Nephron (organoid): Measurements from ENCODE around the gene OTUB1.
A peak's percentile ranks its signal among the peaks of the same experiment; 100 is the strongest.

Source experiments
- H3K27ac Mint-ChIP-seq, 3 experiments: 2 replicates each; pipeline ENCODE4 v1.8.0; 2020; ENCODE audit warnings: mixed read lengths in 3 of 3, mild to moderate bottlenecking in 2 of 3, moderate library complexity in 1 of 3
- H3K27me3 Mint-ChIP-seq: 2 replicates; pipeline ENCODE4 v1.8.0; 2021; ENCODE audit warnings: low read depth, mild to moderate bottlenecking, moderate library complexity, mixed read lengths
- H3K36me3 Mint-ChIP-seq: 2 replicates; pipeline ENCODE4 v1.8.0; 2020; ENCODE audit warnings: low read depth, mixed read lengths
- H3K4me1 Mint-ChIP-seq: 2 replicates; pipeline ENCODE4 v1.8.0; 2020; ENCODE audit warnings: mixed read lengths
- H3K4me3 Mint-ChIP-seq, 3 experiments: 2 replicates each; pipeline ENCODE4 v1.8.0; 2020; ENCODE audit warnings: mild to moderate bottlenecking in 3 of 3, mixed read lengths in 3 of 3, moderate library complexity in 2 of 3
- H3K9me3 Mint-ChIP-seq: 2 replicates; pipeline ENCODE4 v1.8.0; 2020; ENCODE audit warnings: mixed read lengths
- TF ChIP-seq, protein P1 (sequence below), 3 experiments: fragments of 200-600 bp; sonication (generic); IDR thresholded peaks; one replicate each; pipeline ENCODE4 v1.5.0; 2021; ENCODE audit warnings: antibody characterized with exemption in 3 of 3; ENCODE audit not compliant: unreplicated experiment in 3 of 3

Gene OTUB1

DNA sequence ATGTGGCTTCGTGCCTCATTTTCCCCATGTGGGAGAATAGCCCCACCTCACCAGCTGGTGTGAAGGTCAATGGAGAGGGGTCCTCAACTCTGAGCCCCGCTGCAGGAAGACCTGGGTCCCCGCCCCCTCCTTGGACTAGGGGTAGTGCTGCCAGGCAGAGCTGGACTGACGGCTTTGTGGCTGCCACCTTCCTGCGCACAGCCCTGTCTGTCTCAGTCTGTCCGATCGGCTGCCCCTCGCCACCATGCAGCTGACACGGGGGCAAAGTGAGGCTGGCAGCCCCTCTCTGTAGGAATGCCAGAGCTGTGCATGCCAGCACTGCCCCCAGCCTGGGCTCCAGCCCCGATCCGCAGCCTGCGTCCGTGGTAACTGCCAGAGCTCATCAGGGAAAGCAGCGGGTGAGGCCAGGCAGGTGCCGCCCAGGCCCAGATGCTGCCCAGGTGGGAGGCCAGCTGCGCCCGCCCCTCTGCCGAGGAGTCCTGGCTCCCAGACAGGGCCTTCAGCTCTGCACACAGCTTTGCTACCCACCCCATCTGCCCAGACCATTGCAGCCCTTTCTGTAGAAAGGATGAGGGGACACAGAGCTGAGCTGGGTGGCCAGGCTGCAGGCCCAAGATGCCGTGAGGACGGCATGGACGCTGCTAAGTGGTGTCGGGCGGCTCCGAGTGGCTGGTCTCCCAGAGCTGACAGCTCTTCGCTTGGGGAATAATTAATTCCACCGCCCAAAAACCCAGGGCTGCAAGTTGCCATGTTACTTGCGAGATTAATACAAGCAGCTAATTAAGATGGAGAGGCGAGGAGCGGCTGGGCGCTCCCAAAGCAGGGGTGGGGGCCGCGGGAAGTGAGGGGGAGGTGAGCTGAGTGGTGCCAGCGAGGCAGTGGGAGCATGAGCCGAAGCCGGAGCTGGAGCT lies 30.0 kb downstream of the OTUB1 start:
- no peaks in the 10 kb centered on the region for H3K4me1 Mint-ChIP-seq
- no peaks in the 10 kb centered on the region for H3K36me3 Mint-ChIP-seq
- TF ChIP-seq, protein P1, sequence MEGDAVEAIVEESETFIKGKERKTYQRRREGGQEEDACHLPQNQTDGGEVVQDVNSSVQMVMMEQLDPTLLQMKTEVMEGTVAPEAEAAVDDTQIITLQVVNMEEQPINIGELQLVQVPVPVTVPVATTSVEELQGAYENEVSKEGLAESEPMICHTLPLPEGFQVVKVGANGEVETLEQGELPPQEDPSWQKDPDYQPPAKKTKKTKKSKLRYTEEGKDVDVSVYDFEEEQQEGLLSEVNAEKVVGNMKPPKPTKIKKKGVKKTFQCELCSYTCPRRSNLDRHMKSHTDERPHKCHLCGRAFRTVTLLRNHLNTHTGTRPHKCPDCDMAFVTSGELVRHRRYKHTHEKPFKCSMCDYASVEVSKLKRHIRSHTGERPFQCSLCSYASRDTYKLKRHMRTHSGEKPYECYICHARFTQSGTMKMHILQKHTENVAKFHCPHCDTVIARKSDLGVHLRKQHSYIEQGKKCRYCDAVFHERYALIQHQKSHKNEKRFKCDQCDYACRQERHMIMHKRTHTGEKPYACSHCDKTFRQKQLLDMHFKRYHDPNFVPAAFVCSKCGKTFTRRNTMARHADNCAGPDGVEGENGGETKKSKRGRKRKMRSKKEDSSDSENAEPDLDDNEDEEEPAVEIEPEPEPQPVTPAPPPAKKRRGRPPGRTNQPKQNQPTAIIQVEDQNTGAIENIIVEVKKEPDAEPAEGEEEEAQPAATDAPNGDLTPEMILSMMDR (IDR thresholded peaks at IDR 0.05; ENCODE audit: unreplicated experiment in 3 of 3): no peak
- H3K9me3 Mint-ChIP-seq: no peaks in the 10 kb centered on the region
- no peak overlapping the region for H3K27ac Mint-ChIP-seq
- no peak overlapping the region for H3K4me3 Mint-ChIP-seq
- H3K27me3 Mint-ChIP-seq: peaks cover 29% of the 10 kb centered on the region

DNA sequence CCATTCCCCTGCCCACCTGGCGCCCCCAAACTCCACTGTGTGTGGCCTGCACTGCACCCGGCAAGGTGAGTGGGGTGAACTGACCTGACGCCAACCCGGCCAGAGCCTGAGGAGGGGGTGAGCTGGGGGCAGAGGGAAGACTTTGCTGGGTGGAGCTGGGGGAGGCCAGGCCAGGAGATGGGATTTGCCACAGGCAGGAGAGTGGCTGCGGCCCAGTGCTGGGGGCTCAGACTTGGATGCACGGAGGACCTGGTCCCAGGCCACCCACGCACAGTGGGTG lies 31.6 kb downstream of the OTUB1 start:
- Mint-ChIP-seq H3K27me3 (peaks cover 22% of the 10 kb centered on the region), H3K4me3 (no peak overlapping the region), H3K4me1 (peaks cover 6% of the 10 kb centered on the region)

DNA sequence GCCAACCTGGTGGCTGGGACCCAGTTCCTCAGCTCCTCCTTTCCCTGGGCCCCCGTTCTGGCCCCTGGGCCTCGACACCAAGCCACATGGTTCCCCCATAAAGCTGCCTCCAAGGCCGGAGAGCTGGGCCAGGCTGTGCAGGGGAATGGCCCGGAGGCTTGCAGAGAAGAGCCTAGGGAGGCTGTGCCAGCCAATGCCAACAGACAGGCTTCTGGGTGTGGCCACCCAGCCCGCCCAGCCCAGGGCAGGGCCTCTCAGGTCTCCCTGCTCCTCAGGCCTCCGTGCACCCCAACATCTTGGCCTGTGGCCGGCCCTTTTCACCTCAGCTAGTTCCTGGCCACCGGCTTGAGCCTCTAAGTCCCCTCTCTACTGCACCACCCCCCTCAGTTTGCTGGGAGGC lies 32.1 kb downstream of the OTUB1 start:
- no peak overlapping the region for H3K27ac Mint-ChIP-seq
- peaks cover 6% of the 10 kb centered on the region for H3K4me1 Mint-ChIP-seq
- no peaks in the 10 kb centered on the region for H3K9me3 Mint-ChIP-seq
- peaks cover 22% of the 10 kb centered on the region for H3K27me3 Mint-ChIP-seq
- no peaks in the 10 kb centered on the region for H3K36me3 Mint-ChIP-seq
- TF ChIP-seq, protein P1 (IDR thresholded peaks at IDR 0.05; ENCODE audit: unreplicated experiment in 3 of 3): no peak
- H3K4me3 Mint-ChIP-seq: no peak overlapping the region

More for the DNA sequence above, 31.6 kb downstream of the OTUB1 start:
- TF ChIP-seq, protein P1 (IDR thresholded peaks at IDR 0.05; ENCODE audit: unreplicated experiment in 3 of 3): no peak
- Mint-ChIP-seq H3K36me3 (no peaks in the 10 kb centered on the region), H3K27ac (no peak overlapping the region), H3K9me3 (no peaks in the 10 kb centered on the region)

DNA sequence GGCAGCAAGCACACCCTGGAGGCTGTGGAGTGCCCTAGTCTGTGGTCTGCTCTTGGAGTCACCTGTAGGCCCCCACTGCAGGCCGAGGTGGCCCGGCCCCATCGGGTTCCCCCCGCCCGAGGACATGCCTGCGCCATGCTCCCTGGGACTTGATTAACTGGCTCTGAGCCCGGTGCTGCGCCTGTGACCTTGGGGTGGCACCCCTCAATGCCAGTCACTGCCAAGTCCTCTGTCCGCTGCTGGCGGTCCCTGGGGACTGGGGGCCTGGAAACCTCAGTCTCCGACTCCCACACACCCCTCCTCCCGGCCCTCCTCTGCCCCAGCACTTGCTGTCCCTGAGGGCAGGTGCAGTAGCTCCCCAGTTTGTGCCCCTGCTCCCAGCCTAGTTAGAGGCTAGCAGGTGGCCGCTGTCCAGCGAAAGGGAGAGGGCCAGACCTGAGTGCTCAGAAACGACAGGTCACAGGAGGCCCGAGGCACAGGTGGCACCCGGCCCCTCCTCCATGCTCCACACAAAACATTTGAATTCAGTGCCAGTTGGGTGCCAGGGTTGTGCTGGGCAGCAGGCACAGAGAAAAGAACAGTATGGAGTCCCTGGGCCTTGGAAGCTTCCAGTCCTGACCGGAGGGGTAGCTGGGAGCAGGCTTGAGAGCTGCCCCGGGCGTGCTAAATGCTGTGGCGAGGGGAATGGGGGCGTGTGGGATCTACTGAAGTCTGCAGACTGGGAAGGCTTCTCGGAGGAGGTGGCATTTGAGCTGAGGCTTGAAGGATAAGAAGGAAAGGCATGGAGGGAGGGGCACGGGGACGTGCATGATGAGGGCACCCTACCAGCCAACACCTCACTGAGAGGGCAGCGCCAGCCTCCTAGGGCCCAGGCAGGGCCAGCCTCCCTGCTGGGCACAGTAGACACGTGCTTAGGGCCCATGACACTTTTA lies 33.1 kb downstream of the OTUB1 start:
- H3K4me3 Mint-ChIP-seq: no peak overlapping the region
- H3K27me3 Mint-ChIP-seq: peaks cover 21% of the 10 kb centered on the region
- H3K27ac Mint-ChIP-seq: no peak overlapping the region
- H3K9me3 Mint-ChIP-seq: no peaks in the 10 kb centered on the region
- peaks cover 13% of the 10 kb centered on the region for H3K4me1 Mint-ChIP-seq
- TF ChIP-seq, protein P1 (IDR thresholded peaks at IDR 0.05; ENCODE audit: unreplicated experiment in 3 of 3): no peak
- H3K36me3 Mint-ChIP-seq: no peaks in the 10 kb centered on the region

DNA sequence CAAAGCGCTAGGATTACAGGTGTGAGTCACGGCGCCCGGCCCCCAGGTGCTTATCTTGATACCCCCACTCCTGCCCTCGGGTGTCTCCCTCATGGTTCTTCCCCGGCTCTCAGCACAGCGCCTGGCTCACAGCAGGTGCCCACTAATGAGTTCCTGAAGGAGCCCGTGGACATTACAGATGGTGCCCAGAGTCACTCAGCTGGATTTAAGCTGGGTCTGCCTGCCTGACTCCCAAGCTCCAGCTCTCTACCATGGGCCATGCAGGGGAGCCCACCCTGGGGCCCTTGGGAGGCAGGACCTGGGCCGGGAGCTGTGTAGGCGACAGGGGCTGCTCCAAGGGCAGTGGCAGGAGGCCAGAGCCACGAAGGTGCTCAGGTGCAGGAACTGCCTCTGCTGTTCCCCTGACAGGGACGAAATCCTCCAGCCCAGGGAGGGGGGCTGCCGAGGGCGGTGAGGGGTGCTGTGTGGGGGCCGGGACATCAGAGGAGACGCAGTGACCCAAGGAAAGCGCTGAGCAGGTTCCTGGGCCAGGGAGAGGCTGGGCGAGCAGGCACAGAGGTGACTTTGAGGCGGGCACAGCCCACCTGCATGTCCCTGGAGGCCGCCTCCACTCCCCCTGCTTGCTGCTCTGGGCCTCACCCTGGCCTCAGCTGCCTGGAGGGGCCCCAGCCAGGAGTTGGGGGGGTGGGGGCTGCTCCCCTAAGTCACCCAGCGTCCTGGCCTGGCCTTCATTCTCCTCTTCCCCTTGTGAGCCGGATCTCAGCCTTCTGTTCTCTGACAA lies 34.9 kb downstream of the OTUB1 start:
- peak overlapping the region in 1 of 3 experiments; percentile 11 for H3K27ac Mint-ChIP-seq
- H3K4me1 Mint-ChIP-seq: peaks cover 18% of the 10 kb centered on the region
- peaks cover 13% of the 10 kb centered on the region for H3K27me3 Mint-ChIP-seq
- H3K36me3 Mint-ChIP-seq: no peaks in the 10 kb centered on the region
- H3K9me3 Mint-ChIP-seq: no peaks in the 10 kb centered on the region
- TF ChIP-seq, protein P1 (IDR thresholded peaks at IDR 0.05; ENCODE audit: unreplicated experiment in 3 of 3): no peak
- H3K4me3 Mint-ChIP-seq: no peak overlapping the region
